Skeletal muscle cell (primary cell): Measurements from ENCODE around the gene C1GALT1.
"Not testable (repeated sequence)": the region's sequence is repeated elsewhere in the genome, so short reads cannot be mapped to it uniquely, and the experiment has no call there.

Experiments used
- DNase-seq: peaks from one replicate; pipeline ENCODE4 v3.0.0-alpha.2; 2010; ENCODE audit warnings: low read depth
- H3K4me3 ChIP-seq: 2 replicates; pipeline ENCODE4 v1.5.1; 2011; ENCODE audit warnings: low read depth, mild to moderate bottlenecking, control low read depth, low read length, moderate library complexity

C1GALT1 gene

DNA sequence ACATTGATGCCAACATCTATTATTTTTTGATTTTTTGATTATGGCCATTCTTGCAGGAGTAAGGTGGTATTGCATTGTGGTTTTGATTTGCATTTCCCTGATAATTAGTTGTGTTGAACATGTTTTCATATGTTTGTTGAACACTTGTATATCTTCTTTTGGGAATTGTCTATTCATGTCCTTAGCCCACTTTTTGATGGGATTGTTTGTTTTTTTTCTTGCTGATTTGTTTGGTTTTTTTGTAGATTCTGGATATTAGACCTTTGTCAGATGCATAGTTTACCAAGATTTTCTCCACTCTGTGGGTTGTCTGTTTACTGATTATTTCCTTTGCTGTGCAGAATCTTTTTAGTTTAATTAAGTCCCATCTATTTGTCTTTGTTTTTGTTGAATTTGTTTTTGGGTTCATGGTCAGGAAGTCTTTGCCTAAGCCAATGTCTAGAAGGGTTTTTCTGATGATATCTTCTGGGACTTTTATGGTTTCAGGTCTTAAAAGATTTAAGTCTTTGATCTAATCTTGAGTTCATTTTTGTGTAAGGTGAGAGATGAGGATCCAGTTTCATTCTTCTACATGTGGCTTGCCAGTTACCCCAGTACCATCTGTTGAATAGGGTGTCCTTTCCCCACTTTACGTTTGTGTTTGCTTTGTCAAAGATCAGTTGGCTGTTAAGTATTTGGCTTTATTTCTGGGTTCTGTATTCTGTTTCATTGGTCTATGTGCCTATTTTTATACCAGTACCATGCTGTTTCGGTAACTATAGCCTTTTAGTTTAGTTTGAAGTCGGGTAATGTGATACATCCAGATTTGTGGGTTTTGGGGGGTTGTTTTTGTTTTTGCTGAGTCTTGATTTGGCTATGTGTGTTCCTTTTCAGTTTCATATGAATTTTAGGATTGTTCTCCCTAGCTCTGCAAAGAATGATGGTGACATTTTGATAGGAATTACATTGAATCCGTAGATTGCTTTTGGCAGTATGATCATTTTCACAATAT is 10.7 kb downstream of the C1GALT1 start:
- not testable (repeated sequence) for DNase-seq

DNA sequence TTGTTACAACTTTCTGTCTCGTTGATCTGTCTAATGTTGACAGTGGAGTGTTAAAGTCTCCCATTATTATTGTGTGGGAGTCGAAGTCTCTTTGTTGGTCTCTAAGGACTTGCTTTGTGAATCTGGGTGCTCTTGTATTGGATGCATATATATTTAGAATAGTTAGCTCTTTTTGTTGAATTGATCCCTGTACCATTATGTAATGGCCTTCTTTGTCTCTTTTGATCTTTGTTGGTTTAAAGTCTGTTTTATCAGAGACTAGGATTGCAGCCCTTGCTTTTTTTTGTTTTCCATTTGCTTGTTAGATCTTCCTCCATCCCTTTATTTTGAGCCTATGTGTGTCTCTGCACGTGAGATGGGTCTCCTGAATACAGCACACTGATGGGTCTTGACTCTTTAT is 17.2 kb downstream of the C1GALT1 start:
- not testable (repeated sequence) for H3K4me3 ChIP-seq, DNase-seq

More for the DNA sequence above, 10.7 kb downstream of the C1GALT1 start:
- H3K4me3 ChIP-seq = not testable (repeated sequence)

DNA sequence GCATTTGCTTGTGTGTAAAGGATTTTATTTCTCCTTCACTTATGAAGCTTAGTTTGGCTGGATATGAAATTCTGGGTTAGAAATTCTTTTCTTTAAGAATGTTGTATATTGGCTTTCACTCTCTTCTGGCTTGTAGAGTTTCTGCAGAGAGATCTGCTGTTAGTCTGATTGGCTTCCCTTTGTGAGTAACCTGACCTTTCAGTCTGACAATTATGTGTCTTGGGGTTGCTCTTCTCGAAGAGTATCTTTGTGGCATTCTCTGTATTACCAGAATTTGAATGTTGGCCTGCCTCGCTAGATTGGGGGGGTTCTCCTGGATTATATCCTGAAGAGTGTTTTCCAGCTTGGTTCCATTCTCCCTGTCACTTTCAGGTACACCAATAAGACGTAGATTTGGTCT is 17.9 kb downstream of the C1GALT1 start:
- not testable (repeated sequence) for H3K4me3 ChIP-seq, DNase-seq

DNA sequence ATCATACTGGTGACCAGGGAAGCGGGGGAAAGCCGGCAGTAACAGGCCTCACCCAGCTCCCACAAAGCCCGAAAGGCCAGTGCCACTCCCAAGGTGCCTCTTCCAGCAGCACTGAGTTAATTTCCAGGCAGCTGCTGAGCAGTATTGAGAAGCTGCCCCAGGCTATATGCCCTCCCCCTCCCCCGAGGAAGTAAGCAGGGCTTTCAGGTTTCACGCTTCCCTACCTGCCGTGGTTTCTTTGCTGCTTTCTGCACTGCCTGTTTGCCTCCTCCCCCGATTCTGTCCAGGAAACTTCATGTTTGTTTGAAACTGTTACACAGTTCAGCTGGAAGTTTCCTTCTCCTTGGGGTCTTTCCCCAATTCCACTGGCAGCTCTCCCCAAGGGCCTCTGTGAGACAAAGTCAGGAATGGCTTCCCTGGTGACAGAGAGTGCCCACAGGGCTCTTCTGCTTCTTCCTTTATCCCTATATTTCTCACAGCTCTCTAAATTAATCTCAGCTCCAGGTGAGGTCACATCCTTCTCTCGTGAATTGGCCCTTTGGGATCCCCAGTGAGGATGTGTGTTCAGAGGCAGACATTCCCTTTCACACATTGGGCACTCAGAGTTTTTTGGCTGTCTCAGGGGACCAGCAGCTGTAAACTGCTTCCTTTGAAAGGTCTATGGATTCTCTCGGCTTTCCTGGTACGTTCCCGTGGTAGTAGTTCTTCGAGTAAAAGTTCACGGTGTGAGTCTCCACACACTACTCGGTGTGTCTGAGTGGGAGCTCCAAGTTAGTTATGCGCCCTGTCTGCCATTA is 19.4 kb downstream of the C1GALT1 start:
- no peak overlapping the region for H3K4me3 ChIP-seq
- no peak for DNase-seq

DNA sequence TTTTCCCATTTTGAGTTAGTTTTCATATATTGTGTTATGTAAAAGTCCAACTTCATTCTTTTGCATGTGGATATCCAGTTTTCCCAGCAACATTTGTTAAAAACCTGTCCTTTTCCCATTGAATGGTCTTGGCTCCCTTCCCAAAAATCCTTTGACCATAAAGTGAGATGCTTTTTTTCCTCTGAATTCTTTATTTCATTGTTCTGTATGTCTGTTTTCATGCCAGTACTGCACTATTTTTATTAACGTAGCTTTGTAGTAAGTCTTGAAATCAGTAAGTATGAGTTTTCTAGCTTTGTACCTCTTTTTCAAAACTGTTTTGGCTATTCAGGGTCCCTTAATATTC is 20.0 kb downstream of the C1GALT1 start:
- H3K4me3 ChIP-seq = no peak overlapping the region
- no peak for DNase-seq

DNA sequence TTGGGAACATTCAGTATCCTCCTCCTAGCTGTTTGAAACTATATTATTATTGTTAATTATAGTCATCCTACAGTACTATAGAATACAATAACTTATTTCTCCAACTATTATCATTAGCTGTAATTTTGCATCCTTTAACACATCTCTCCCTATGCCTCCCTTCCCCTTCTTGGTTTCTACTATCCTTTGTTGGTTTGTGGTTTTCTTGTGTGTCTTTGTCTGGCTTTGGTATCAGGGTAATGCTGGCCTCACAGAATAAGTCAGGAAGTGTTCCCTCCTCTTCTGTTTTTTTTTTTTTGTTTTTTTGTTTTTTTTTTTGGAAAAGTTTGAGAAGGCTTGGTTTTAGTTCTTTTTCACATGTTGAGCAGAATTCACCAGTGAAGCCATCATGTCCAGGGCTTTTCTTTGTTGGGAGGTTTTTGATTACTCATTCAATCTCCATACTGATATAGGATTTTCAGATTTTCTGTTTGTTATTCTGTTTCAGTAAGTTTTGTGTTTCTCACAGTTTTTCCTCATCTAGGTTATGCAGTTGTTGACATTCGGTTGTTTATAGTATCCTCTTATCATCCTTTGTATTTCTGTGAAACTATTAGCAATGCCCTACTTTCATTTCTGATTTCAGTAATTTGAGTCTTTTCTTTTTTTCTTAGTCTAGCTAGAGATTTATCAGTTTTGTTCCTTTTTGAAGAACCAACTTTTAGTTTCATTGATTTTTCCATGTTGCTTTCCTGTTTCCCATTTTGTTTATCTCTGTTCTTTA is 21.6 kb downstream of the C1GALT1 start:
- H3K4me3 ChIP-seq = no peak overlapping the region
- DNase-seq = no peak

DNA sequence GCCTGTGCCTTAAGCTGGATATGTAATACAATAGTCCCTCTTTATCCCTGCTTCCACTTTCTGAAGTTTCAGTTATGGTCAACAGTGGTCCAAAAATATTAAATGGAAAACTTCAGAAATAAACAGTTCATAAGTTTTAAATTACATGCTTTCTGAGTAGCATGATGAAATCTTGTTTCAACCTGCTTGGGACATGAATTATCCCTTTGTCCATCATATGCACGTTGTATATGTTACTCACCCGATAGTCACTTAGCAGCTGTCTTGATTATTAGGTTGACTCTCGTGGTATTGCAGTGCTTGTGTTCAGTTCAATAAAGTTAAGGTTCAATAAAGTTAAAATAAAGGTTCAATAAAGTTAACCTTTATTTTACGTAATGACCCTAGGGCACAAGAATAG is 25.5 kb downstream of the C1GALT1 start:
- DNase-seq = no peak

DNA sequence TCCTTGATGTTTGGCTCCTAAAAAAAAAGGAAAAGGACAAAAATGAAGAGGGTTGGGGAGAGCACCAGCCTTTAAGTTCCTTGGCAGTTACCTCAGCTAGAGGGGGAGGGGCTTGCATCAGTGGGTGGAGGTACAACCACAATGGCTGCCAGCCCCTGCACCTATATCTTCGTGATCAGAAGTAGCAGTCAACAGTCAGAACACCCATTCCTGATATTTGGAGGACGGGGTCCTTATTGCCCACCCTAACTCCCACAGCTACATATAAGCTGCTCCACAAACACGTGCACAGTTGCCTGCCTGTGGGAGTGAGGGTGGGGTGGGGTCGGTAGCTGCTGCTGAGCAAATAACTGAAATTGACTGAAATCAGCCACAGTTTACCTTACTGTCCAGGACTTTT is 26.2 kb downstream of the C1GALT1 start:
- DNase-seq = no peak
- no peak overlapping the region for H3K4me3 ChIP-seq

More for the DNA sequence above, 25.5 kb downstream of the C1GALT1 start:
- no peak overlapping the region for H3K4me3 ChIP-seq

DNA sequence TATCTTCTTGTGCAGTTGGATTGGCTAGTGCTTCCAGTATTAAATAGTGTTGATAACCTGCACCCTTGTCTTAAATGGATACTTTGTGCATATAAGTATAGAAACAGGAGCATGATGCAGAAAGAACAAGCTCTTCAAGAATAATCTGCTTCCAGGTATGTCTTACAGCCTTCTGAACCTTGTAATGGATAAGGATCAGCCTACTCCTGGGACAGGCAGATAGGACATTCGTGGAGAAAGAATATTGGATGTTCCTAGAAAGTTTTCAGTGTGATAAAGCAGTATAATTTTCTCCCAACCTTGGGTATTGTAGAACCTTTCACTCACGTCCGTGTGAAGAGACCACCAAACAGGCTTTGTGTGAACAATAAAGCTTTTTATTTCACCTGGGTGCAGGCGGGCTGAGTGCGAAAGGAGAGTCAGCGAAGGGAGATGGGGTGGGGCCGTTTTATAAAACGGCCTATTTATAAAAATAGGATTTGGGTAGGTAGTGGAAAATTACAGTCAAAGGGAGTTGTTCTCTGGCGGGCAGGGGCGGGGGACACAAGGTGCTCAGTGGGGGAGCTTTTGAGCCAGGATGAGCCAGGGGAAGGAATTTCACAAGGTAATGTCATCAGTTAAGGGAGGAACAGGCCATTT is 27.2 kb downstream of the C1GALT1 start:
- no peak overlapping the region for H3K4me3 ChIP-seq
- no peak for DNase-seq

DNA sequence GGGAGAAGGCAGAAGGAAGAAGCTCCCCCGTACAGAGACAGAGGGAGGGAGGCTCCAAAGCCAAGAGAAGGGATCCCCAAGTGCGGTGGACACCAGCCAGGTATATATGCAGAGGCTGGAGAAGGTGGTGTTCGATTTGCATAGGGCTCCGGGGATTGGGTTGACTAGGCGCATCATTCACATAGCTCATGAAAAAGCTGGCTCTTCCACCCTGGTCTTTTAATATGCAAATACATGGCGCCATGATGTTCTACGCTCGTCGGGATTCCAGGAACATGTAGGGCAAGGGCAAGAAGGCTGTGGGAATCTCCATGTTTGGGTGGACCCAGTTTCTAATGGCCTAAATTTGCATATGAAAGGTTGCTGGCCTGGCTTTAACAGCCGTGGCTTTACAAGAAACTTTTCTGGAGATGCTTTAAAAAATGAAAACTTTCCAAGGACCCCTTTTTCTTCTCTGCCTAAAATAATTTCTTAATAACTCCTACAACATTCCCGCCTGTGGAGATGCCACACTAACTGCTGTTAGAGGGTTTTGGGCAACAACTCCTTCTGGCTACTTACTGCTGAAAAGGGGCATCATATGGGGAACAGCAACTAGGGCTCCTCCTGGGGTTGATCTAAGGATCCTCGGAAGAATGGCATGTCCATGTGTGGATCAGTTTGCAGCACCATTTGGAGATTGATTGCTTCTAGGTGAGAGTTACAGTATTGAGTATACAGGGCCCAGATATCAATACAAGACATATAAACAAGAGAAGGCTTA is 28.3 kb downstream of the C1GALT1 start:
- no peak for DNase-seq
- no peak overlapping the region for H3K4me3 ChIP-seq

DNA sequence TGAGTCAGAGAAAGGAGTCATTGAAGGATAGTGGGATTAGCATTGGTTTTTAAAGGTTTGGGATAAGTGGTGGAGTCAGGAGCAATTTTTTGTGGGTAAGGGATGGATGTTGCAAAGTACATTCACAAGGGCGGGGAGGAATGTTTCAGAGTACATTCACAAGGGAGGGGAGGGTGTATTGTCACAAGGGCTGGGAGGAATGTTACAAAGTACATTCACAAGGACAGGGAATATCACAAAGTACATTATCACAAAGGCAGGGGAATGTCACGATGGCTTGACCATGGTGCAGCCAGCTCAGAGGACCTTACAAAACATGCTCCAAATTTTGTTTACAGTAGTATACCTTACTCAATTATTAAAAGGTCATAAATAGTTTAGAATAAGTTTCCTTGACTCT is 30.3 kb downstream of the C1GALT1 start:
- no peak for DNase-seq
- H3K4me3 ChIP-seq = no peak overlapping the region

DNA sequence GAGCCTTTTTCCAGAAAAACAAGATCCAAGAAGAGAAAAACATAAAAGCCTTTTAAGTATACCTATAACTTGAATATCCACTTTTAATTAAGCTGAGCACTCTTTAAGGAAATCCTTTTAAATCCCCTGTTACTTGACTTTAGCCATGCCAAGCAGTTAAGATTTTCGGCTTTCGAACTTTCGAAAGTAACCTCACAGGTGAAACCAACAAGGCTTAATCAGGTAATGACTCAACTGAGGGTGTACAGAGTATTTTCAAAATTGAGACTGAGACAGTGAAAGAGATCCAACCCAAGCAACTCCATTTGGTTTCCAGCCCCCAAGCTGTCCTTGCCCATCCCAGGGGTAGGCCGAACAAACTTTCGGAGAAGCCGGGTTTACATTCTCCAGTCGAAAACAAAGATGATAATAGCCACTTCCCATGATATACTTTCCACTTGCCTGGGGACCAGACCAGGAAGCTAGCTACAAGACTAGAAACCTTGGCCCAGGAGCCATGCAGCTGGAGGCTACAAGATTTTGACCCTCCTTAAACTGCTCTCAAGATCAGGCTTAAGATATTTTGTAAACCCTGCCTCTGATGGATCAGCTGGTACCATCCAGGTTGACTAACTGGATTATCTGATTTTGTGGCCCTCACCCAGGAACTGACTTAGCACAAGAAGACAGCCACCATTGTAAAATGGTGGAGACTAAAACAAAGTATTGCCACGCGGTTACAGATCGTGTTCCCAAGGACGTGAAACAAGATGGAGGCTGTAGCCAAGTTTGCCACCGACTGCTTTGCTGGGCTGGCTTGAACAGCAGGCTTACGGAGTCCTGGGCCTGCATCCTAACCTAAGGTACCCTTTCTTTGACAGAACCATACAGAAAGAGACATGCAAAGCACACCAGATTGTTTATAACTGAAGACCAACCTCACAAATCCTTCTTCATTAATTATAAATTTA is 32.3 kb downstream of the C1GALT1 start:
- no peak overlapping the region for H3K4me3 ChIP-seq
- no peak for DNase-seq

DNA sequence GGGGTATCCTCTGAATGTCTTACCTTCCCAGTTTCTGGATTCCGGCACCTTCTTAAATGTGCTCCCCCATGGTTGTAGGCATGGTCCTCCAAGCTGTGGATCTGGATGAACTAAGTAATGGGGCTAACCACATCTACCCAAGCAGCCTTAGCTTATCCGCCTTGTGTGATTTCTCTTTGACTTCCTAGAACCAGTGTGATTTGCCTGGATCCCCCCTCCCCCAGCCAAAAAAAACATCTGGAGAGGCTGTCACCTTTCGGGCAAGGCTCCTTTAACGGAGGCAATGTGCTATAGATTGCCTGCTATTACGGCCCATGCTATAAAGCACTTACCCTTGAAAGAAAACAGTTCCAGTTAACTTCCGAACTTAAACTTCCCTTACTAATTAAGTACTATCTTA is 33.9 kb downstream of the C1GALT1 start:
- DNase-seq = no peak
- H3K4me3 ChIP-seq = no peak overlapping the region

DNA sequence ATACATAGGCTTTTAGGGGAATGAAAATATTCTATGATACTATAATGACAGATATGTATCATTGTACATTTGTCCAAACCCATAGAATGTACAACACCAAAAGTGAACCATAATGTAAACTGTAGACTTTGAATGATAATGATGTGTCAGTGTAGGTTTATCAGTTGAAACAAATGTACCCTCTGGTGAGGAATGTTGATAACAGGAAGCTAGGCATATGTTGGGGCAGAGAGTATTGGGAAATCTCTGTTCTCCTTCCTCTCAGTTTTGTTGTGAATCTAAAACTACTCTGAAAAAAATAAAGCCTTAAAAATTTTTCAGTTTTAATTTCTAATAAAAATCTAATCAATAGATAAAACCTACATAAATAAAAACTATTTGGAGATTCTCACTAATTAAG is 36.9 kb downstream of the C1GALT1 start:
- DNase-seq = no peak
- no peak overlapping the region for H3K4me3 ChIP-seq

DNA sequence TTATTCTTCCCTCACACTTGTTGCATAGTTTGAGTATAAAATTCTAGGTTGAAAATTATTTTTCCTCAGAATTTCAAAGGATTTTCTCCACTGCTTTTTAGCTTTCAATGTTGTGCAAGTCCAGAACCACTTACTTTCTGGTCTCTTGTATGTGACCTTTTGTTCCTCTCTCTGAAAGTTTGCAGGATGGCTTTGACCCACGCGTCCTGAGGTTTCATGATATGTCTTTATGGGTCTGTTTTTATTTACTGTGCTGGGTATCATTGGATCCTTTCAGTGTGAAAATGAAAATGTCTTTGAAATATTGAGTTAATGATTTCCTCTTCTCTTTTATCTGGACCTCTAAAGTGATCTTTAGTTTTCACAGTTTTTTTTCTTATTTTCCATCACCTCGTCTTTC is 38.5 kb downstream of the C1GALT1 start:
- no peak overlapping the region for H3K4me3 ChIP-seq
- no peak for DNase-seq

DNA sequence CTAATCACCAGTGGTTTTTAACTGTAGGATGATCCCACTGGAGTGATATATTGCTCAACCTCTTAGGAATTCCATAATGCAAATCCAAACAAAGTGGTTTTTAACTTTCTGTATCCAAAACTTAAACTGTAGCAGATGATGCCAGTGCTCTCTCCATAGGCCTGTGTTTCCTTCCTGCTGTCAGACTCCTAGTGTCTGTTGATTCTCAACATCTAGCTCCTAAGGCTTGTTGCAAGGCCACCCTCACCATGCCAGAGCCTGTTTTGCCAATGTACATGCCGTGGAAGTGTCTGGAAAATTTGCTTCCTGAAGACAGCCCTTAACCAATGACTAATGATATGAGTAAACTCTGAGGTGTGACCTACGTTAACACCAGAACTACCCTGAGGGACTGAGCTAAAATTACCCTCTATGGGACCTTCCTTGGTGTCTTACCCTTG is 39.3 kb downstream of the C1GALT1 start:
- H3K4me3 ChIP-seq = no peak overlapping the region
- DNase-seq = peak; percentile 39

DNA sequence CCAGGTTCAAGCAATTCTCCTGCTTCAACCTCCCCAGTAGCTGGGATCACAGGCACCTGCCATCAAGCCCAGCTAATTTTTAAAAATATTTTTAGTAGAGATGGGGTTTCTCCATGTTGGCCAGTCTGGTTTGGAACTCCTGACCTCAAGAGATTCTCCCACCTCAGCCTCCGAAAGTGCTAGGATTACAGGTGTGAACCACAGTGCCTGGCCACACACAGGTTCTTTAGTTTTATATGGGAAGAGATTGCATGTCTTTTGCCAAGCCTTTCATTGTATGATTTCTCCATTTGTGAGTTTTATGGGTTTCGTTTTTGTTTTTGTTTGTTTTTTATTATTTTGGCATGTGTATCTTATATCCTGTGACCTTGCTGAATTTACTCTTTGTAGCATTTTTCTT is 40.9 kb downstream of the C1GALT1 start:
- H3K4me3 ChIP-seq = no peak overlapping the region

DNA sequence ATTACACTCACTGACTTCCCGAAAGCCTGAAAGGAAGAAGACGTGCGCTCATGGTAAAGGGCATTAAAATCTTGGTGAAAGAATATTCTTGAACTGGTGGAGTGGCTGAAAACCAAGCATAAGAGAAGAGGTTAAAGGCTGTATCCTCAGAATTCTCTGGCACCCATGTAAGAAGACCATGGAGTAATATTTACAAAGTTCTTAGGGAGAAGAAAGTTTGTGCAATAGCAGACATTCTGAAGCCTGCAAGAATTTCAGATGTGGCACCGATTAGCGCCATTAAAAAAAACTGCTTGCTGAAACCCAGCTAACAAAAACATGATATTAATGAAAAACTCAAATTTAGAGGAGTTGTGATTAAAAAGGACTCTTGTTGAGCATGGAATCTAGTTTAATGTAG is 44.1 kb downstream of the C1GALT1 start:
- DNase-seq = no peak
- H3K4me3 ChIP-seq = no peak overlapping the region

More for the DNA sequence above, 40.9 kb downstream of the C1GALT1 start:
- DNase-seq = no peak
